ENCODE results near the gene TECRL.

DNA sequence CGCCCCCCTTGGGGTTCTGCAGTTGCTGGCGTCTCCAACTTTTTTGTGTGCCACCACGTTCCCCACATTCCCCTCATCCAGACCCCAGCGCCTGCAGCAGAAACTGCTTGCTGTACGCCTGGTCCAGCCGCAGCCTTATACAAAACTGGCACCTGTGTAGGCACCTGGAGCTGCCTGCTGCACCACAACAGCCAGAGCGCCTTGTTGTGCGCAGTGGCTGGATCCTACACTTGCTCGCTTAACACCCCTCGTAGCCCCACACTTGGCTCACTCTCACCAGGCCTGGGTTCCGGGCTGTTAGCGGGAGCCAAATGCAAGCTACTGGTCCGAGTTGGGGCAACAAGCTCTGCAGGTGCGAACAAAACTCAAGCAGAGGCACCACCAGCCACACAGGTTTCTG is 136.8 kb downstream of the TECRL start:
- TF ChIP-seq, protein P1, sequence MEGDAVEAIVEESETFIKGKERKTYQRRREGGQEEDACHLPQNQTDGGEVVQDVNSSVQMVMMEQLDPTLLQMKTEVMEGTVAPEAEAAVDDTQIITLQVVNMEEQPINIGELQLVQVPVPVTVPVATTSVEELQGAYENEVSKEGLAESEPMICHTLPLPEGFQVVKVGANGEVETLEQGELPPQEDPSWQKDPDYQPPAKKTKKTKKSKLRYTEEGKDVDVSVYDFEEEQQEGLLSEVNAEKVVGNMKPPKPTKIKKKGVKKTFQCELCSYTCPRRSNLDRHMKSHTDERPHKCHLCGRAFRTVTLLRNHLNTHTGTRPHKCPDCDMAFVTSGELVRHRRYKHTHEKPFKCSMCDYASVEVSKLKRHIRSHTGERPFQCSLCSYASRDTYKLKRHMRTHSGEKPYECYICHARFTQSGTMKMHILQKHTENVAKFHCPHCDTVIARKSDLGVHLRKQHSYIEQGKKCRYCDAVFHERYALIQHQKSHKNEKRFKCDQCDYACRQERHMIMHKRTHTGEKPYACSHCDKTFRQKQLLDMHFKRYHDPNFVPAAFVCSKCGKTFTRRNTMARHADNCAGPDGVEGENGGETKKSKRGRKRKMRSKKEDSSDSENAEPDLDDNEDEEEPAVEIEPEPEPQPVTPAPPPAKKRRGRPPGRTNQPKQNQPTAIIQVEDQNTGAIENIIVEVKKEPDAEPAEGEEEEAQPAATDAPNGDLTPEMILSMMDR (IDR thresholded peaks at IDR 0.05 in 4 of 5, conservative IDR thresholded peaks at IDR 0.05 in 1 of 5) = no peak
- TF ChIP-seq POLR2A (IDR thresholded peaks at IDR 0.05) = no peak

All from gastrocnemius medialis (tissue), 4 donors.